Measurements from ENCODE around the gene GALNT15.

Gene GALNT15

GRCh38 chr3:16174389-16174788 is at the start of gene GALNT15:
TSS of gene GALNT15 (plus strand) at chr3:16174680. CDS start at chr3:16175152, 472 bp downstream.
- TF ChIP-seq CTCF (IDR thresholded peaks at IDR 0.05), result no peak
- Histone ChIP-seq H3K4me3 (peak within 1 kb of the TSS; percentile 76), H3K27ac (peak within 1 kb of the TSS; percentile 29 to 79)
- peak; percentile 95 for DNase-seq (ENCODE audit: low spot score)

- TF ChIP-seq CTCF (IDR thresholded peaks at IDR 0.05), result no peak
- Histone ChIP-seq H3K4me3 (no peak overlapping the region), H3K27ac (no peak overlapping the region)
- DNase-seq (ENCODE audit: low spot score), result no peak
These were observed 47.8 kb upstream of the GALNT15 start for GRCh38 chr3:16126634-16127033.

GRCh38 chr3:16127249-16127648 is 47.2 kb upstream of the GALNT15 start:
- no peak overlapping the region for H3K27ac ChIP-seq
- DNase-seq (ENCODE audit: low spot score), result no peak
- no peak overlapping the region for H3K4me3 ChIP-seq
- TF ChIP-seq CTCF (IDR thresholded peaks at IDR 0.05), result no peak

GRCh38 chr3:16130066-16130465 is 44.4 kb upstream of the GALNT15 start:
- H3K27ac ChIP-seq, result peak overlapping the region; percentile 25 to 69
- no peak for DNase-seq (ENCODE audit: low spot score)
- no peak overlapping the region for H3K4me3 ChIP-seq
- TF ChIP-seq CTCF (IDR thresholded peaks at IDR 0.05), result no peak

- DNase-seq (ENCODE audit: low spot score), result no peak
- TF ChIP-seq CTCF (IDR thresholded peaks at IDR 0.05), result no peak
- Histone ChIP-seq H3K27ac (no peak overlapping the region), H3K4me3 (no peak overlapping the region)
These were observed 42.3 kb upstream of the GALNT15 start for GRCh38 chr3:16132190-16132589.

- no peak for DNase-seq (ENCODE audit: low spot score)
- Histone ChIP-seq H3K27ac (peak overlapping the region in 1 of 2 donors; percentile 51), H3K4me3 (no peak overlapping the region)
- TF ChIP-seq CTCF (IDR thresholded peaks at IDR 0.05), result no peak
These were observed 41.6 kb upstream of the GALNT15 start for GRCh38 chr3:16132928-16133327.

GRCh38 chr3:16134173-16134928 is 40.1 kb upstream of the GALNT15 start:
- Histone ChIP-seq H3K27ac (peak overlapping the region in 1 of 2 donors; percentile 81), H3K4me3 (no peak overlapping the region)
- no peak for TF ChIP-seq CTCF (IDR thresholded peaks at IDR 0.05)
- no peak for DNase-seq (ENCODE audit: low spot score)

Measured in coronary artery (tissue), 2 donors.